Vagina (tissue), 2 donors: Measurements from ENCODE around the gene ABCG1. TPM values are rescaled to one million over a fixed set of nuclear protein-coding genes. Genes with fewer than 3 reads are reported as not detected.
A peak's percentile ranks its signal among the peaks of the same experiment; 100 is the strongest.

Source experiments
- DNase-seq, 2 donors: peaks; one replicate each; pipeline ENCODE4 v3.0.0-alpha.2; 2017; ENCODE audit errors: extremely low spot score in 2 of 2
- H3K27ac ChIP-seq: fragments of 200-600 bp; sonication (generic); one replicate; pipeline ENCODE4 v1.5.1; 2019
- H3K27me3 ChIP-seq: fragments of 200-600 bp; sonication (generic); one replicate; pipeline ENCODE4 v1.5.1; 2019
- H3K36me3 ChIP-seq, 2 donors: fragments of 200-600 bp; sonication (generic); one replicate each; pipeline ENCODE4 v1.5.1; 2017 to 2019
- H3K4me1 ChIP-seq: fragments of 200-600 bp; sonication (generic); one replicate; pipeline ENCODE4 v1.5.1; 2019
- H3K4me3 ChIP-seq, 2 donors: fragments of 200-600 bp; sonication (generic); 1 replicate in 1 of 2; 2 replicates in 1 of 2; pipeline ENCODE4 v1.5.1; 2016 to 2019
- H3K9me3 ChIP-seq: fragments of 200-600 bp; sonication (generic); one replicate; pipeline ENCODE4 v1.5.1; 2019
- POLR2A ChIP-seq, 2 donors: fragments of 450-650 bp; IDR thresholded peaks; one replicate each; pipeline ENCODE4 v1.6.1; 2017; ENCODE audit warnings: antibody characterized with exemption in 2 of 2, mild to moderate bottlenecking in 2 of 2, moderate library complexity in 2 of 2
- POLR2AphosphoS5 ChIP-seq, 2 donors: sonication (generic); formaldehyde crosslinking; IDR thresholded peaks; one replicate each; pipeline ENCODE4 v1.9.0; 2017; ENCODE audit warnings: antibody characterized with exemption in 2 of 2, mild to moderate bottlenecking in 2 of 2, low read depth in 1 of 2; ENCODE audit not compliant: insufficient read depth in 1 of 2
- intact Hi-C: fragments of 100-400 bp; cut with DNase I; formaldehyde crosslinking; loops from one replicate; pipeline ENCODE4 v1.15.1; 2023
- total RNA-seq: library from RNA; depleted of rRNA; stranded (reverse); fragments of >200 nt; gene quantifications from one replicate; pipeline ENCODE4 v1.2.3, GENCODE V29; 2016
- TF ChIP-seq, protein P1 (sequence below), 3 experiments: fragments of 450-650 bp in 2 of 3; fragments of 200-600 bp in 1 of 3; sonication (generic) in 1 of 3; IDR thresholded peaks; one replicate each; pipeline ENCODE4 v1.5.1; 2017 to 2019; ENCODE audit warnings: antibody characterized with exemption in 3 of 3, mild to moderate bottlenecking in 2 of 3, moderate library complexity in 2 of 3

ABCG1 gene
- total RNA-seq, 1 donor from 2014 or later = 18.7 TPM

DNA sequence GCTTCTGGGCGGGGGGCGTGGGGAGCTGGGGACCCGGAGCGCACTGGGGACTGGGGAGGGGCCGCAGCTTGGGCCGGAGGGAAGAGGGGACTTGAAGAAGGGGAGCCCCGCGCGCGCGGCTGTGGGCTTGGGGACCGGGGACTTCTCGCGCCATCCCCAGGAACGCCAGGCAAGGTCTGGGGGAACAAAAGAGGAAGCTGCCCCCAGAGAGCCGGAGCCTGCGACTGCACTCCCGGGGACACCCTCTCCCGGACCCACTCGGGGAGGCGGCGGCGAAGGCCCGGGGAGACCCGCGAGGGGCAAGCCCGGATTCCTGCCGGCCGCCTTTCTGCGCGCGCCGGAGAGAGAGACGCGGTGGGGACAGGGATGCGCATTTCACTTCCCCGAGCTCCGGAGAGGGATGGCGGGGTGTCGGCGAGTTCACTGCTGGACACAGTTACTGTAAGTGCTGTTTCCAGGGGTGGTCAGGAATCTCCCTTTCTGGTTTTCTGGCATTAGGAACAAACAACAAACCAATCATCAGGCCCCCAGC lies 732 bp downstream of the ABCG1 start:
- peak overlapping the region; percentile 67 for H3K27ac ChIP-seq
- peaks cover 27% of the 10 kb centered on the region for H3K4me1 ChIP-seq
- TF ChIP-seq POLR2A (IDR thresholded peaks at IDR 0.05) = no peak
- TF ChIP-seq, protein P1, sequence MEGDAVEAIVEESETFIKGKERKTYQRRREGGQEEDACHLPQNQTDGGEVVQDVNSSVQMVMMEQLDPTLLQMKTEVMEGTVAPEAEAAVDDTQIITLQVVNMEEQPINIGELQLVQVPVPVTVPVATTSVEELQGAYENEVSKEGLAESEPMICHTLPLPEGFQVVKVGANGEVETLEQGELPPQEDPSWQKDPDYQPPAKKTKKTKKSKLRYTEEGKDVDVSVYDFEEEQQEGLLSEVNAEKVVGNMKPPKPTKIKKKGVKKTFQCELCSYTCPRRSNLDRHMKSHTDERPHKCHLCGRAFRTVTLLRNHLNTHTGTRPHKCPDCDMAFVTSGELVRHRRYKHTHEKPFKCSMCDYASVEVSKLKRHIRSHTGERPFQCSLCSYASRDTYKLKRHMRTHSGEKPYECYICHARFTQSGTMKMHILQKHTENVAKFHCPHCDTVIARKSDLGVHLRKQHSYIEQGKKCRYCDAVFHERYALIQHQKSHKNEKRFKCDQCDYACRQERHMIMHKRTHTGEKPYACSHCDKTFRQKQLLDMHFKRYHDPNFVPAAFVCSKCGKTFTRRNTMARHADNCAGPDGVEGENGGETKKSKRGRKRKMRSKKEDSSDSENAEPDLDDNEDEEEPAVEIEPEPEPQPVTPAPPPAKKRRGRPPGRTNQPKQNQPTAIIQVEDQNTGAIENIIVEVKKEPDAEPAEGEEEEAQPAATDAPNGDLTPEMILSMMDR (IDR thresholded peaks at IDR 0.05) = no peak
- no peak for TF ChIP-seq POLR2AphosphoS5 (IDR thresholded peaks at IDR 0.05; ENCODE audit: insufficient read depth in 1 of 2, low read depth in 1 of 2)
- no peaks in the 10 kb centered on the region for H3K27me3 ChIP-seq
- peak overlapping the region; percentile 53 to 63 for H3K4me3 ChIP-seq
- H3K9me3 ChIP-seq = no peaks in the 10 kb centered on the region
- H3K36me3 ChIP-seq = no peaks in the 10 kb centered on the region
- DNase-seq = no peak
- intact Hi-C loops = no loop called here

DNA sequence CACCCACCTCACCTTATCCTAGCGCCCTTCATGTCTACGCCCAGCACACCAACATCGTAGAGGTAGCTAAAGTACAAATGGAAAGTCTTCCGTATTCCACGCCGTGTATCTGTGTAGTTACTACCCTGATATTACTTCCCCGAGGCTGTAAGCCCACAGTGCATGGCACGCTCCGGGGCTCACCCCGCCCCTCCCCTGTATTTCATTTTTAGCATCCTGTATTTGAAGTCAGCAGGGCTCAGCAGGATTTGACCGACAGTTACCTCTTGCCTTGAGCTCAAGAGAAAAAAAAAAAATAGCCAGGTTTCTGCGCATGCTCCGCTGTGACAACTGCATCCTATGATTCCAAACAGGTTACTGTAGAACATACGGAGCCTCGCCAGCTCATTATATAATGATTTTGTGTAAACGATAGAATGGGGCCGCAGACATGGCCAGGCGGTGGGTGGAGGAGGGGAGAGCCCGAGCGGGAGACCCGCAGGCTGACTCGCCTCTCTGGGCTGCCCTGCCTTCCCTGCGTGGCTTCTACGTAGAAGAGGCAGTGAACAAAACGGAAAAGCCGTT lies 1.3 kb downstream of the ABCG1 start:
- intact Hi-C loops = no loop called here
- no peak for DNase-seq
- Histone ChIP-seq H3K27ac (peak overlapping the region; percentile 67), H3K4me3 (peak overlapping the region; percentile 53 to 63), H3K4me1 (peaks cover 27% of the 10 kb centered on the region), H3K9me3 (no peaks in the 10 kb centered on the region), H3K27me3 (no peaks in the 10 kb centered on the region), H3K36me3 (no peaks in the 10 kb centered on the region)
- TF ChIP-seq, protein P1 (IDR thresholded peaks at IDR 0.05) = no peak
- TF ChIP-seq POLR2AphosphoS5 (IDR thresholded peaks at IDR 0.05; ENCODE audit: insufficient read depth in 1 of 2, low read depth in 1 of 2) = peak in 1 of 2 donors; percentile 91

DNA sequence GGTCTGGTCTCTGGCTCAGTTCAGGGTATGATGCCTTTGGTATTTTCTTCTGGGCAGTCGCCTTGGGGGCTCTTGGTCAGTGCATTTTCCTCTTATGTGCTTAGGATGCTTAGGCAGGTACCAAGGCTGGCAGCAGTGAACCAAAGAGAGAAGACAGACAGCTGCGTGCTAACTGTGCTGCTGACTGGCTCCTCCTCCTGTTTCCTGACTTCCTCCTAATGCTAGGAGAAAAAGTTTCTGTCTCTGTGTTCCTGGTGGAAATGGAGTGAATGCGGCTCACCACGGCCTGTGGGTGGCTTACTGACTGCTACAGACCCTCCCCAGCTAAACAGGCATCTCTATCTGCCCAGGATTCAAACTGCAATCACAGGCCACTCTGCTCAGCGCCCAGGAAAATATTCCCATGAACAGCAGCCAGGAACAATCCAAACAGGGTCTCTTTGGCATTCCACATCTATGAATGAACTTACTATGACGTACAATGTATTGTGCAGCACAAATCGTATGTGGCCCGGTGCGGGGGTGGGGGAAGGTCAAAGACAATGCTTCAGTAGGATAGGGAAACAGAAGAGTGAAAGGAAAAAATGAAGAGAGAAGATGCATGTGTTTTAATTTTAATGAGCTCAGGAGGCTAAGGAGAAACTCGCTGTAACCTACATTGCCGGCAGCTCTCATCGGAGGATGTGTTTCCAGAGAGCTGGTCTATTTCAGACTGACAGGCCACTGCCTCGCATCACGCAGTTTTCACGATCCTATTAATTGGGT lies 2.8 kb downstream of the ABCG1 start:
- H3K9me3 ChIP-seq = no peaks in the 10 kb centered on the region
- intact Hi-C loops = no loop called here
- peaks cover 27% of the 10 kb centered on the region for H3K4me1 ChIP-seq
- no peak overlapping the region for H3K27ac ChIP-seq
- peaks cover 0 to 6% of the 10 kb centered on the region in 2 donors for H3K36me3 ChIP-seq
- no peak for DNase-seq
- no peaks in the 10 kb centered on the region for H3K27me3 ChIP-seq
- TF ChIP-seq POLR2AphosphoS5 (IDR thresholded peaks at IDR 0.05; ENCODE audit: insufficient read depth in 1 of 2, low read depth in 1 of 2) (no peak), POLR2A (IDR thresholded peaks at IDR 0.05) (no peak)
- TF ChIP-seq, protein P1 (IDR thresholded peaks at IDR 0.05) = no peak
- no peak overlapping the region for H3K4me3 ChIP-seq

DNA sequence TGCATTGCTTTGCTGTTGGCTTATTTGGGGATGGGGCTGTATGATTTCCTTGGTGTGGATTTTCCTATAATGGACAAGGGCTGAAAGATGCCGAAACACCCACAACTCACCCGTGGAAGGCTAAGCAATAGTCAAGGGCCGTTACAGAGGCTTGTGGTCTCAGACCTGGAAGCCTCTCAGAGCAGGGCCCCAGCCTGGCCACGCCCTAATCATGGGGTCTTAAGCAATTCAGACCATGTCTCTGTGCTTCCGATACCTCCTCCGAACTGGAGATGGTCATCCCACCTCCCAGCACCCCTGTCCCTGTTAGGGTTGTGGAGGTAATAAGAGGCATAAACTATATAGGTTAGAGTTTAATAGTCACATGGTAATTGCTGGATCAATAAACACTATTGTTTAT lies 3.4 kb downstream of the ABCG1 start:
- H3K9me3 ChIP-seq = no peaks in the 10 kb centered on the region
- TF ChIP-seq, protein P1 (IDR thresholded peaks at IDR 0.05) = no peak
- TF ChIP-seq POLR2A (IDR thresholded peaks at IDR 0.05) (no peak), POLR2AphosphoS5 (IDR thresholded peaks at IDR 0.05; ENCODE audit: insufficient read depth in 1 of 2, low read depth in 1 of 2) (no peak)
- H3K4me3 ChIP-seq = no peak overlapping the region
- intact Hi-C loops = no loop called here
- H3K27ac ChIP-seq = no peak overlapping the region
- no peaks in the 10 kb centered on the region for H3K27me3 ChIP-seq
- H3K4me1 ChIP-seq = peaks cover 27% of the 10 kb centered on the region
- peaks cover 0 to 6% of the 10 kb centered on the region in 2 donors for H3K36me3 ChIP-seq
- no peak for DNase-seq
